IgD-negative memory B cell (primary cell): ENCODE results near the gene CEBPG. TPM values are rescaled to one million over a fixed set of nuclear protein-coding genes. Genes with fewer than 3 reads are reported as not detected.

Experiments
- H3K27ac Mint-ChIP-seq, 3 donors: one replicate each; pipeline ENCODE4 v1.8.0; 2020 to 2022; ENCODE audit warnings: mild to moderate bottlenecking in 3 of 3, mixed read lengths in 3 of 3, moderate library complexity in 1 of 3
- H3K27me3 Mint-ChIP-seq: one replicate; pipeline ENCODE4 v1.8.0; 2021; ENCODE audit warnings: mixed read lengths
- H3K36me3 Mint-ChIP-seq: one replicate; pipeline ENCODE4 v1.8.0; 2020; ENCODE audit warnings: mild to moderate bottlenecking, mixed read lengths
- H3K4me1 Mint-ChIP-seq, 3 donors: one replicate each; pipeline ENCODE4 v1.8.0; 2020 to 2022; ENCODE audit warnings: mixed read lengths in 3 of 3, mild to moderate bottlenecking in 1 of 3
- H3K4me3 Mint-ChIP-seq, 4 donors: one replicate each; pipeline ENCODE4 v1.8.0; 2020 to 2022; ENCODE audit warnings: mild to moderate bottlenecking in 4 of 4, mixed read lengths in 4 of 4, moderate library complexity in 3 of 4
- H3K9me3 Mint-ChIP-seq, 3 donors: one replicate each; pipeline ENCODE4 v1.8.0; 2020 to 2021; ENCODE audit warnings: mixed read lengths in 3 of 3, mild to moderate bottlenecking in 1 of 3
- polyA plus RNA-seq: library from polyadenylated mRNA; unstranded; fragments of 300-500 nt; fragmentation: Illumina TruSeq; gene quantifications from one replicate; pipeline ENCODE4 v1.2.3, GENCODE V29; 2021

The CEBPG gene
- polyA plus RNA-seq, 1 donor from 2014 or later, result 15.2 TPM

DNA sequence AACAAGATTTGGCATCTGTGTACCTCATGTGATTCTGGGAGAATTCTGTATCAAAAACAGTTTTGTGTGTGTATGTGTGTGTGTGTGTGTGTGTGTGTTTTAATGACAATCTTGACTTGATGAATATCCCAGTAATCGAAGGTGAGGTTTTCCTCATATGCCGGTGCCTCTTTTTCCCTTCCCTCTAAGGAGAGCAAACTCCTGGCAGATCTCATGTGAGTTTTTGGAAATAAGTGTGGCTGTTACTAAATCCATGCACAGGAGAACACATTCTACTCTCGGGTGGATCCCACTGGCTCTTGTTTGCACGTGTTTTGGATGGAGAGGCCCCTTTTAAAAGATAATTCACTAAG, 29.0 kb upstream of the CEBPG start:
- H3K27me3 Mint-ChIP-seq, result peaks cover 33% of the 10 kb centered on the region
- H3K36me3 Mint-ChIP-seq, result no peaks in the 10 kb centered on the region
- no peaks in the 10 kb centered on the region for H3K4me1 Mint-ChIP-seq
- no peak overlapping the region for H3K4me3 Mint-ChIP-seq
- peaks cover 0 to 2% (median 0%) of the 10 kb centered on the region in 3 donors for H3K9me3 Mint-ChIP-seq
- H3K27ac Mint-ChIP-seq, result no peak overlapping the region

DNA sequence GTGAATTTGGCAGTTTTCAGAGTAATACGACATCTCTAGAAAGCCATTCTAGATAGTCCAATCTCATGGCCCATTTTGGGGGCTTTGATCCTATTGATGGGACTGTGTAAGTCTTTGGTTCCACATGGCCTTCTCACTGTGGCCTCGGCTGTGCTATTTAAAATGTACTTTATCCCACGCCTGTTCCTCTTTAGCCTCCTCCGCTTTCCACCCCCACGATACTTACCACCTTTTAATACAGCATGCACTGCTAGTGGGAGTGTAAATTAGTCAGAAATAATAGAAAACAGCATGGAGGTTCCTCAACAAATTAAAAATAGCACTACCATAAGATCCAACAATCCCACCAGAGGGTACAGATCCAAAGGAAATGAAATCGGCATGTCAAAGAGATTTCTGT, 28.3 kb upstream of the CEBPG start:
- no peaks in the 10 kb centered on the region for H3K36me3 Mint-ChIP-seq
- no peak overlapping the region for H3K27ac Mint-ChIP-seq
- H3K4me3 Mint-ChIP-seq, result no peak overlapping the region
- H3K4me1 Mint-ChIP-seq, result no peaks in the 10 kb centered on the region
- H3K9me3 Mint-ChIP-seq, result peaks cover 0 to 2% (median 0%) of the 10 kb centered on the region in 3 donors
- peaks cover 33% of the 10 kb centered on the region for H3K27me3 Mint-ChIP-seq

DNA sequence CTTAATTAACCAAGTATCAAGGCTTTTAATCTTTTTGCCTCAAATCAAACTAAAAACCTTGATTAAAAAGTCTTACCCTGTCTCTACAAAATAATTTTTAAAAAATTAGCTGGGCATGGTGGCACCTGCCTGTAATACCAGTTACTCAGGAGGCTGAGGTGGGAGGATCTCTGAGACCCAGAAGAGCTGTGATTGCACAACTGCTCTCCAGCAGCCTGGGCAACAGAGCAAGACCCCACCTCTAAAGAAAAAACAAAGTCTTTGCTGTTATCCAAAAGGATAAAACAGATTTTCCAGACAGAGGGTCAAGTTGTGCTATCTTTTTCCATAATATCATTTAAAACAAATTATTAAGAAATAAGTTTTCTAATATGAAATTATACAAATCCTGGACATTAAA, 26.8 kb upstream of the CEBPG start:
- Mint-ChIP-seq H3K27ac (no peak overlapping the region), H3K4me3 (no peak overlapping the region), H3K36me3 (no peaks in the 10 kb centered on the region), H3K9me3 (peaks cover 0 to 2% (median 0%) of the 10 kb centered on the region in 3 donors), H3K4me1 (no peaks in the 10 kb centered on the region), H3K27me3 (peaks cover 29% of the 10 kb centered on the region)

DNA sequence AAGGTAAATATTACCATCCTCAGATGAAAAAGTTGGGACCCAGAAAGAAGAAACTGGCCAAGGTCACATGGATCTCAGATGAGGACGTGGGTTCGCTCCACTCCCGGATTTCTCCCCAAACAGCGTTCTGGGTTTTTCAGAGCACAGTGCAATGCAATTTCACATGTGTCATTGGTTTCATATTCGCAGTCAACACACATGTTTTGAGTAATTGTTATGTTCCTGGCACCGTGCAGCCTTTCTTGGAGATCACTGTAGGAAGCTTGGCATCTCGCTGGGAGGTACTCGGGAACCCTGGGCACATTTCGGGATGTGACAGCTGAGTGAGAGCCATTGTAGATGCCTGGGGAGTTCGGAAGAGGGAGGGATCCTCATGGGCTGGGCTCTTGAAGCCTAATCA, 26.2 kb upstream of the CEBPG start:
- peaks cover 0 to 2% (median 0%) of the 10 kb centered on the region in 3 donors for H3K9me3 Mint-ChIP-seq
- H3K4me3 Mint-ChIP-seq, result no peak overlapping the region
- no peaks in the 10 kb centered on the region for H3K4me1 Mint-ChIP-seq
- no peak overlapping the region for H3K27ac Mint-ChIP-seq
- H3K27me3 Mint-ChIP-seq, result peaks cover 27% of the 10 kb centered on the region
- no peaks in the 10 kb centered on the region for H3K36me3 Mint-ChIP-seq

DNA sequence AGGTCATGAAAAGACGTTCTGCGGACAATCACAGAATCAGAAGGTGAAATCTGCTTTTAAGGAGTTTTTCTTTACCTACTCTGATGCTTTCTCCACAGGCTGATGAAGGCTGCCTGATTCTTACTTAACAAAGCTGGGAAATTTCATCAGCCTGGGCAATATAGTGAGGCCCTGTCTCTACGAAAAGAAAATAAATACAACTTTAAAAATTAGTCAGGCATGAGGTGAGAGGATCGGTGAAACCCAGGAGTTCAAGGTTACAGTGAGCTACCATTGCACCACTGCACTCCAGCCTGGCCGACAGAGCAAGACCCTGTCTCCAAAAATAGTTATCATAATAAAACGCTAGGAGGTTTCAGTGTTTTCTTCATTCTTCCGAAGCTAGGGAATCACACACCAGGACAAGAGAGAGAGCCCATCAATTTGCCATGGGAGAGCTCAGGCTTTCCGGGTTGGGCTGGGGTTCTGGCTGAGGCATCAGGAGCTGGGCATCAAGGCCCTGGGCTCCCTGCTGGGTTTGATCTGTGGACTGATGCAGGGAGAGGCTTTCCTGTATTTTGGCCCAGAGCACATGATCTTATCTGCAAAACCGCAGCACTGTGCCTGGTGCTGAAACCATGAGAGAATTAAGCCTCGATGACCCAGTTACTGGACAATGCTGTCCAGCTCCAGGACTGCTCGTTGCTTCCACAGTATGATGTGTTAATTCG, 25.1 kb upstream of the CEBPG start:
- H3K4me1 Mint-ChIP-seq, result no peaks in the 10 kb centered on the region

DNA sequence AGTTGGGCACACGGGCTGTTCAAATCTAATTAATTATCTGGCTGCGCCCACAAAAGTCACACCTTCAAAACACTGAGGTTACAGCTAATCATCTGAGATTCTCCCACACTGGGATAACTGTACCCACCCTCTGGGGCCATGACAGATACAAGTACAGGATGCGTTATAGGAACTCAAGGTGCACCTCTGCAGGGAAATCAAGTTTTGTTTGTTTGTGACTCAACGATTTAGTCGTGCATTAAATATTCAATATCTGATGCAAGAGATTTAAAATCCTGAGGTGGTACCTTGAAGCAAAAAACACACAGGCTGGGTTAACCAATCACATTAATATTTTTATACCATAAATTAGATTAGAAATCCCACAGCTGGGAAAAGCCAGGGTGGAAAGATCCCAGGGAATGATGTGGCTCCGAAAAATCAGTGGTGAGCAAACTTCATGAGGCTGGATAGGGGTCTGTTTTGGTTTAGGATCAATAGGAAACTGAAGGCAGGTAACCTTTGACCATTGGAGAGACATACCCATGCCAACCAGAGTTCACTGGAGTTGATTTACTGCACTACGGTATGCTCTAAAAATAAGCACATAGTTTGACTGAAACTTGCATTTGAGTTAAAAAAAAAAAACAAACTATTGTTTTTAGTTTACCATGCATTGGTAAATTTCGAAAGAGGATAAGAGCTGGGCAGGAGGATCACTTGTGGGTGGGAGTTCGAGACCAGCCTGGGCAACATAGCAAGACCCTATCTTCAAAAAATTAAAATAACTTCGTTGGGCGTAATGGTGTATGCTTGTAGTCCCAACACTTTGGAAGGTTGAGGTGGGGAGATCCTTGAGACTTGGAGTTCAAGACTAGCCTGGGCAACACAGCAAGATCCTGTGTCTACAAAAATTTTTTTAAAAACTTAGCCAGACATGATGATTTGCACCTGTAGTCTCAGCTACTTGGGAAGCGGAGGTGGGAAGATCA, 23.9 kb upstream of the CEBPG start:
- Mint-ChIP-seq H3K27ac (no peak overlapping the region), H3K36me3 (no peaks in the 10 kb centered on the region), H3K27me3 (peaks cover 25% of the 10 kb centered on the region), H3K4me3 (no peak overlapping the region), H3K9me3 (peaks cover 0 to 2% (median 1%) of the 10 kb centered on the region in 3 donors), H3K4me1 (no peaks in the 10 kb centered on the region)

More for the DNA sequence above, 25.1 kb upstream of the CEBPG start:
- H3K9me3 Mint-ChIP-seq, result peaks cover 0 to 2% (median 0%) of the 10 kb centered on the region in 3 donors
- no peak overlapping the region for H3K4me3 Mint-ChIP-seq
- peaks cover 26% of the 10 kb centered on the region for H3K27me3 Mint-ChIP-seq
- no peaks in the 10 kb centered on the region for H3K36me3 Mint-ChIP-seq
- no peak overlapping the region for H3K27ac Mint-ChIP-seq

DNA sequence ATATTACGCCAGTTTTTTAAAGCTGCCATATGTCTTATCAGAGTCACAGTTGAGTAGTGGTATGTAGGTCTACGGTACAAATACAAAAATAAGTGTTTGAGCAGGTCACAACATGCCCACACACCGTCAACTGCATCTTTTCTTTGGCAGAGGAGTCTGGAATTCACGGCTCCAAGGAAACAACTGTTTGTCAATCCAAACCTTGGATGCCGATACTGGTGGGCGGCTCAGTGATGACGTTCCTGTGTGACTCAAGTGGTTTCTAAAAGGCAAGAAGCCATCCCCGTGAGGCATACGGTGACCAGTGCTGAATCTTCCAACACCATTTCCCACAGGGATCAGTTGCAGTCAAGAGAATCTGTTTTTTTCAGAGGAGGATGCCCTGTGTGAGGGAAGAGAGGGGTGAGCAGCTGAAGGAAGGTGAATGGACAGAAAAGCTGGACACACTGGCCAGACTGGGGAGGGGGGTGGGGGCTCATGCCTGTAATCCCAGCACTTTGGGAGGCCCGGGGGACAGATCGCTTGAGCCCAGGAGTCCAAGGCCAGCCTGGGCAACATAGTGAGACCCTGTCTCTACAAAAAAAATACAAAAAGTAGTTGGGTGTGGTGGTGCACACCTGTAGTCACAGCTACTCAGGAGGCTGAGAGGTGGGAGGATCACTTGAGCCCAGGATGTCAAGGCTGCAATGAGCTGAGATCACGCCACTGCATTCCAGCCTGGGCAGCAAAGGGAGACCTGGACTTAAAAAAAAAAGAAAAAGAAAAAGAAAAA, 22.8 kb upstream of the CEBPG start:
- H3K4me3 Mint-ChIP-seq, result no peak overlapping the region
- peaks cover 19% of the 10 kb centered on the region for H3K27me3 Mint-ChIP-seq
- H3K9me3 Mint-ChIP-seq, result peaks cover under 1 to 5% (median 3%) of the 10 kb centered on the region in 3 donors
- H3K36me3 Mint-ChIP-seq, result no peaks in the 10 kb centered on the region
- no peak overlapping the region for H3K27ac Mint-ChIP-seq
- H3K4me1 Mint-ChIP-seq, result no peaks in the 10 kb centered on the region

DNA sequence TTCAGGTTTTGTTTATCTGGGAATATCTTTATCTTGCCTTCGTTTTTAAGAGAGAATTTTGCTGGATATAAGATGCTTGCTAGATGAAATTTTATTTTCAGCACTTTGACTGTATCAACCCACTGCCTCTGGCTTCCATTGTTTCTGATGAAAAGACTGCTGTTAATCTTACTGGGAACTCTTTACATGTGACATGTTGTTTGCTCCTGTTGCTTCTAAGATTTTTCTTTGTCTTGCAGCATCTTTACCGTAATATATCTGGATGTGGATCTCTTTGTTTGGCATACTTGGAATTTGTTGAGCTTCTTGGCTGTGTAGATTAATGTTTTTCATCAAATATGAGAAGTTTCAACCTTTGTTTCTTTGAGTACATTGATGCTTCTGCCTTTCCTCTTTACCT, 18.0 kb upstream of the CEBPG start:
- H3K4me1 Mint-ChIP-seq, result no peaks in the 10 kb centered on the region
- H3K27me3 Mint-ChIP-seq, result peaks cover 5% of the 10 kb centered on the region
- H3K36me3 Mint-ChIP-seq, result peaks cover 6% of the 10 kb centered on the region
- H3K4me3 Mint-ChIP-seq, result no peak overlapping the region
- H3K27ac Mint-ChIP-seq, result no peak overlapping the region
- peaks cover 0 to 10% (median 5%) of the 10 kb centered on the region in 3 donors for H3K9me3 Mint-ChIP-seq

DNA sequence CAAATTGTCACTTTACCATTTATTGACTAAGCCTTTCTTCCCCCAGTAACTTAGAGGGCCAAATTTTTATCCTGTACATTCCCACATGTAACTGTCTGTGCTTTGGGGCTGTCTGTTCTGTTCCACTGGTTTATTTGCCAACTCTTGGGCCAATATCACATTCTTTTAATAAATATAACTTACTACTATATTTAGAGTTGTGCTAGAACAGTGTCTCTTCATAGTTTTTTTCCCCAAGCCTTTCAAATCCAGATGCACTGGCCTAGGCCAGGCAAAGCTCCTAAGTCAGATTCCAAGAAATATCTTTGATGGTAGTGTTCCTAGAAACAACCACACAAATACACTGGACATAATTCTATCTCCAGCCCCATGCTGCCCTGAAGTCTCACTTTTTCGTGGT, 16.0 kb upstream of the CEBPG start:
- peaks cover 6% of the 10 kb centered on the region for H3K36me3 Mint-ChIP-seq
- H3K27me3 Mint-ChIP-seq, result peaks cover 12% of the 10 kb centered on the region
- peaks cover 0 to 10% (median 5%) of the 10 kb centered on the region in 3 donors for H3K9me3 Mint-ChIP-seq
- H3K4me1 Mint-ChIP-seq, result no peaks in the 10 kb centered on the region
- H3K4me3 Mint-ChIP-seq, result no peak overlapping the region
- no peak overlapping the region for H3K27ac Mint-ChIP-seq

DNA sequence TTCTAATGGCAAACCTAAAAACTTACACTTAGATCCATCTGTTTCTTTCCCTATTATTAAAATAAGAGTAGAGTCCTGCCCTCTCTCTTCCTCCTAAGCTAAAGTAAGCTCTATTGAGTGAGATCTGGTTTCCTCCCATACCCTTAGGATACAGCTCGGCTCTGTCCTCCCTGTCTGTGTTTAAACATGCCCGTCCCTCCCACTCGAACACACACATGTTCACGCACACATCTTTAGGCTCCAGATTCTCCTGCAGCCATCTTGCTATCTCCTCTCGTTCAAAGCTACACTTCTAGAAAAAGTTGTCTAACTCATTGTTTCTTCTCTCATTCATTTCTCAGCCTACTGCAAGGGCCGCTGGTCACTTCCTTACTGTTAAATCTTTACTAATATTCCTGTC, 15.1 kb upstream of the CEBPG start:
- peaks cover 0 to 10% (median 5%) of the 10 kb centered on the region in 3 donors for H3K9me3 Mint-ChIP-seq
- no peaks in the 10 kb centered on the region for H3K4me1 Mint-ChIP-seq
- H3K27ac Mint-ChIP-seq, result no peak overlapping the region
- H3K27me3 Mint-ChIP-seq, result peaks cover 12% of the 10 kb centered on the region
- no peak overlapping the region for H3K4me3 Mint-ChIP-seq
- H3K36me3 Mint-ChIP-seq, result peaks cover 6% of the 10 kb centered on the region

DNA sequence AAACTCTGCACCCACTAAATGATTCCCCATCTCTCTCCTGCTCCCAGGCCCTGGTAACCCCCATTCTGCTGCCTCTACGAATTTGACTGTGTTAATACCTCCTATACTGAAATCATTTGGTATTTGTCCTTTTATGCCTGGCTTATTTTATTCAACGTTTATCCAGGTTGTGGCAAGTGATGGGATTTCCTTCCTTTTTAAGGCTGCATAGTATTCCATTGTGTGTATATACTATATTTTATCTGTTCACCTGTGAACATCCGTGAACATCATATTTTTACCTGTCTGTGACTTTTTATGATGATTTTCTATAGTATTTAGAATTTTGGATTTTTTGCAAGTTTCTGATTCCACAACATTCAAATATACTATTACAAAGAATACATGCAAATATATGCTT, 13.9 kb upstream of the CEBPG start:
- peaks cover 0 to 10% (median 4%) of the 10 kb centered on the region in 3 donors for H3K9me3 Mint-ChIP-seq

DNA sequence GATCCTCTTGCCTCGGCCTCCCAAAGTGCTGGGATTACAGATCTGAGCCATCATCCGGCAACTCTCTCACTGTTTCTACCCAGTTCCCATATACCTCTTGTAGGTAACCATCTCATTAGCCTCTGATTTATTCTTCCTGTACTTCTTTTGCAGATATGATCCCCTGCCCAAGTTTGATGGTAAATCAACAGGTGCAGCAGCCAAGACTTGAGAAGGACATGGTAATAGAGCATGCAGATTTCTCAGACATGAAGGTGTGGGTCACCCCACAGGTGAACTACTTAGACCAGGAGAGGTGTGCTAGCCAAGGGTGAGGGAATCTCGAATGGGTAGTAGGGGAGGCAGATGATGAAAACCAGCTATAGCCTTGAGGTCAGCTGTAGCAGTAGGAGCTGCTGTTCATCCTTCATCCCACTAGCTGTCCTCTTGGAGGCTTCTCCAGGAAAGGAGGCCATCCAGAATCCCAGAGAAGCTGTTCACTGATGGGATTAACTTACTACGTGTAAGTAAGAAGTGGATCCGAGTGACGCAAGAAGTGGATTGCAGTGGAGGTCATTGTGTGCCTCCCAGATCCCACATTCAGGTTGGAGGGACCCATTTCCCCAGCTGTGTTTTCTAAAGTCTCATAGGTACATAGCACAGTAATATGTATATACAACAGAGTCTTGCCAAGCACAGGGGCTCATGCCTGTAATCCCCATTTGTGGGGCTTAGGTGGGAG, 10.8 kb upstream of the CEBPG start:
- peaks cover 0 to 4% (median 2%) of the 10 kb centered on the region in 3 donors for H3K9me3 Mint-ChIP-seq
- no peak overlapping the region for H3K4me3 Mint-ChIP-seq
- H3K4me1 Mint-ChIP-seq, result no peaks in the 10 kb centered on the region
- no peak overlapping the region for H3K27ac Mint-ChIP-seq
- peaks cover 7% of the 10 kb centered on the region for H3K36me3 Mint-ChIP-seq
- H3K27me3 Mint-ChIP-seq, result peaks cover 12% of the 10 kb centered on the region

More for the DNA sequence above, 13.9 kb upstream of the CEBPG start:
- Mint-ChIP-seq H3K27me3 (peaks cover 9% of the 10 kb centered on the region), H3K4me3 (no peak overlapping the region), H3K4me1 (no peaks in the 10 kb centered on the region), H3K27ac (no peak overlapping the region), H3K36me3 (peaks cover 6% of the 10 kb centered on the region)

DNA sequence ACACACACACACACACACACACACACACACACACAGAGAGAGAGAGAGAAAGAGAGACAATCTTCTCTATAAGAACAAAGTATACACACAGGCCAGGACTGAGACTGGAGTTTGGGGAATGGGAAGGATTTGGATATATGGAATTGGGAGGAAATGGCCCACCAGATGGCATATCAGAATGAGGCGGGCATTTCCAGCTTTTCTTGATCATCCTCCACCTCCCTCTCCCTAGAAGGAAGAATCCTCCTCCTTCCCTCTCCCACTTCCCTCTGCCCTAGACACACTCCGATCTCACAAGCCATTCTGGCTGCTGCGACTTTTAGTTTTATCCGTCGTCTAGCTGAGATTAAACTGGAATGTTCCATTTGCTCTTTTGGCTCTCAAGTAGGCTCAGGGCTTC, 10.0 kb upstream of the CEBPG start:
- H3K4me3 Mint-ChIP-seq, result no peak overlapping the region
- peaks cover 0 to 4% (median 2%) of the 10 kb centered on the region in 3 donors for H3K9me3 Mint-ChIP-seq
- H3K36me3 Mint-ChIP-seq, result peaks cover 3% of the 10 kb centered on the region
- H3K27ac Mint-ChIP-seq, result no peak overlapping the region
- H3K27me3 Mint-ChIP-seq, result peaks cover 12% of the 10 kb centered on the region
- H3K4me1 Mint-ChIP-seq, result no peaks in the 10 kb centered on the region

DNA sequence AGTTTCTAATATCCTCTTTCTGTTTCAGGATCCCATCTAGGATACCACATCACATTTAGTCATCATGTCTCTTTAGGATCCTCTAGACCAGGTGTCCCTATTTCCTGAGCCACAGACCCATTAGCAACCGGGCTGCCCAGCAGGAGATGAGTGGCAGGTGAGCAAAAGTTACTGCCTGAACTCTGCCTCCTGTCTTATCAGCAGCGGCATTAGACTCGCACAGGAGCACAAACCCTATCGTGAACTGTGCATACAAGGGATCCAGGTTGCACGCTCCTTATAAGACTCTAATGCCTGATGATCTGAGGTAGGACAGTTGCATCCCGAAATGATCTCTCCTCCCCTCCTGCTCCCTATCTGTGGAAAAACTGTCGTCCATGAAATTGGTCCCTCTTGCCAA, 7.8 kb upstream of the CEBPG start:
- no peaks in the 10 kb centered on the region for H3K4me1 Mint-ChIP-seq
- peaks cover 0 to 4% (median 0%) of the 10 kb centered on the region in 3 donors for H3K9me3 Mint-ChIP-seq
- H3K4me3 Mint-ChIP-seq, result no peak overlapping the region
- peaks cover 10% of the 10 kb centered on the region for H3K27me3 Mint-ChIP-seq
- H3K36me3 Mint-ChIP-seq, result peaks cover 1% of the 10 kb centered on the region
- no peak overlapping the region for H3K27ac Mint-ChIP-seq
